NCI-H1930 (cell line): ENCODE results near the gene STMND1.
A peak's percentile ranks its signal among the peaks of the same experiment; 100 is the strongest.

ENCODE experiments used
- DNase-seq, 2 experiments: peaks; one replicate each; lab custom pipeline; 2025; lab: John Stamatoyannopoulos, UW

STMND1 gene

GRCh38 chr6:17098538-17098937, 3.3 kb upstream of the STMND1 start:
- DNase-seq, result no peak

- no peak for DNase-seq
Observed at GRCh38 chr6:17099401-17100059, 2.3 kb upstream of the STMND1 start.

- DNase-seq, result no peak
Observed at GRCh38 chr6:17100806-17101205, 1.0 kb upstream of the STMND1 start.

GRCh38 chr6:17102258-17102870, 514 bp downstream of the STMND1 start:
- DNase-seq, result no peak

DNA sequence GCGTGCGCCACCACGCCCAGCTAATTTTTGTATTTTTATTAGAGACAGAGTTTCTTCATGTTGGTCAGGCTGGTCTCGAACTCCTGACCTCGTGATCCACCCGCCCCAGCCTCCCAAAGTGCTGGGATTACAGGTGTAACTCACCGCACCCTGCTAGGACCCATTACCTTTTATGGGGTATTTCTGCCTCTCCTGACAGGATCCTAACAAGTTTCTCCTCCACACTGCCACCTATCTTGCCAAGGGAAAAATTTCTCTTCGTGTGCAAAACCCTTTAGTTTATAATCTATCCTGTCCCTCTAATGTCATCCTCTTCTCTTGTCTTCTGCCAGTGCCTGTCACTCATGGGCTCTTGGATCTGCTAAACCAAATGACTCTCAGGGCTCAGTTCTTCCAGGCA, 1.9 kb downstream of the STMND1 start:
- no peak for DNase-seq

GRCh38 chr6:17107863-17108262, 6.0 kb downstream of the STMND1 start:
- no peak for DNase-seq

DNA sequence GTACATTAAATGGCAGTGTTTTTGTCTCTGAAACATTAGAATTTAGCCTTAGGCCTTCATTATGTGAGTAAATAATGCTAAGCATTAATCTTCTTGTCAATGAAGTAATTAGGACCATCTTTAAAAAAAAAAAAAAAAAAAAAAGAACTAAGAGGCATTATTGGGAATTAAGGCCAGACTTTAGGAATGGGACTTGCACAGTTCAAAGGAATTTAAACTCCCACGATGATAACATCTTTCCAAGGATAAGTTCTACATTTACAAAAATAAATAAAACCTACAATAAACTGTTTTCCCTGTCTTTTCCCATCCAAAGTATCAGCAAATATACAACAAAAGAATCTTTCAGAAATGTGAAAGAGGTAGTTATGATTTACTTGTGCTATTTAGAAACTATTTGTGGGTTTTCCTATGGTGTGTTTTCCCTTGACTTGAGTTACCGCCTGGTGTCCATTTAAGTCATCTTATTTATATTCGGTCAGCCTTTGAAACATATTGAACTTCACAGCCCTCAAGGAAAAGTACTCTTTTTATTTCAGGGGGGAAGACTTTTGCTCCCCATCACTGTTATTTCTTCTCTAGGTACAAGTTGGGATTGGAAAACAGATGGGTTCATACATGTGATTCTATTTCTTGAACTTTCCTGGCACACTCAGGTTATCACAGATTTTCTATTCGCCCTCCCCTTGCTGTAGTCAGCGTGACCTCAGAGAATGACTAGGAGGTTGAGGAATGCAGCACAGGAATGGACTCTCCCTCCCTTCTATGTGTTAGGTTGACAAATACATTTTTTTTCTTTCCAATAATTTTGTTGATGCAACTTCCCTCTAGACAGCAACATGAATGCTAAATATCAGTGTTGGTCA, 13.6 kb downstream of the STMND1 start:
- DNase-seq, result no peak

DNA sequence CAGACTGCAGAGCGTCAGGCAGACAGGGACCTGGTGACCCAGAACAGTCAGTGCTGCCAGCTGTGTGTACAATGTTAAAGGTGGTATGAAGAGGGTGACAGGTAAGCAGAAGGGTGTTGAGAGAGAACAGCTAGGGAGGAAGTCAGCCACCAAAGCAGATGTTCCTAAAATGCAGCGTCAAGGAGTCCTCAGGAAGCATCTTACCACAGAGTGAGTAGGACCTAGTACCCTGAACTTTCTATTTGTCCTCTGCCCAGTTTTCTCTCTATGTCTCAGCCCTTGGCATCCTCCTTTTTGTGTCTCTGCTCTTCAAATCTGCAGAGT, 14.2 kb downstream of the STMND1 start:
- DNase-seq, result no peak

- DNase-seq, result peak in 1 of 2 experiments; percentile 15
Observed at GRCh38 chr6:17120019-17120418, 18.2 kb downstream of the STMND1 start.

- DNase-seq, result no peak
Observed at GRCh38 chr6:17125407-17125806, 23.6 kb downstream of the STMND1 start.

- DNase-seq, result no peak
Observed at GRCh38 chr6:17130786-17131185, 28.9 kb downstream of the STMND1 start.

DNA sequence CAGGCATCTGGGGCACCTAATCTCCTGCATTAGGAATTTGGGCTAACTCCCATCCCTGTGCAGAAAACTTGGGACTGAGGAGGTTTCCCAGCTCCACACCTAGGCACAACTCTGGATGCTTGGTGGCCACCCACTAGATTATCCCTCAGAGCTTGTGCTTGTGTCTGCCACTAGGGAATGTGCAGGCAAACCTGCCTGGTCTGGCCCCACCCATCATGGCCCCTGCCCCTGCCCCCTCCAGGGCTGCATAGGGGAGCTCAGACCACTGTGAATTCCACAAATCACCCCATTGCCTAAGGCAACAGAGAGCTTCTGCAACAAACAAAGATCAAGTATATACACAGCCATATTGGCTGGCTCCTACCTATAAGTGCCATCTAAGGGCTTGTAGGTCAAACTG, 31.1 kb downstream of the STMND1 start:
- DNase-seq, result no peak

- no peak for DNase-seq
Observed at GRCh38 chr6:17138033-17138432, 36.2 kb downstream of the STMND1 start.

DNA sequence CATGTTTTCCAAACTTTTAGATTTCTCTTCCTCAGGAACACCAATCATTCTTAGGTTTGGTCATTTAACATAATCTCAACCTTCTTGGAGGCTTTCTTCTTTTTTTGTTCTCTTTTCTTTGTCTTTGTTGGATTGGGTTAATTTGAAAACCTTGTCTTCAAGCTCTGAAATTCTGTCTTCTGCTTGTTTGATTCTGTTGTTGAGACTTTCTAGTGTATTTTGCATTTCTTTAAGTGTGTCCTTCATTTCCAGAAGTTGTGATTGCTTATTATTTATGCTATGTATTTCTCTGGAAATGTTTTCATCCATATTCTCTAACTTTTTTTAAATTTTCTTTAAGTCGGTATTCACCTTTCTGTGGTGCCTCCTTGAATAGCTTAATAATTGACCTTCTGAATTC, 42.2 kb downstream of the STMND1 start:
- no peak for DNase-seq

- DNase-seq, result no peak
Observed at GRCh38 chr6:17149571-17149970, 47.7 kb downstream of the STMND1 start.

- DNase-seq, result no peak
Observed at GRCh38 chr6:17150096-17150495, 48.2 kb downstream of the STMND1 start.

- no peak for DNase-seq
Observed at GRCh38 chr6:17151888-17152287, 50.0 kb downstream of the STMND1 start.

- no peak for DNase-seq
Observed at GRCh38 chr6:17152703-17153102, 50.9 kb downstream of the STMND1 start.

DNA sequence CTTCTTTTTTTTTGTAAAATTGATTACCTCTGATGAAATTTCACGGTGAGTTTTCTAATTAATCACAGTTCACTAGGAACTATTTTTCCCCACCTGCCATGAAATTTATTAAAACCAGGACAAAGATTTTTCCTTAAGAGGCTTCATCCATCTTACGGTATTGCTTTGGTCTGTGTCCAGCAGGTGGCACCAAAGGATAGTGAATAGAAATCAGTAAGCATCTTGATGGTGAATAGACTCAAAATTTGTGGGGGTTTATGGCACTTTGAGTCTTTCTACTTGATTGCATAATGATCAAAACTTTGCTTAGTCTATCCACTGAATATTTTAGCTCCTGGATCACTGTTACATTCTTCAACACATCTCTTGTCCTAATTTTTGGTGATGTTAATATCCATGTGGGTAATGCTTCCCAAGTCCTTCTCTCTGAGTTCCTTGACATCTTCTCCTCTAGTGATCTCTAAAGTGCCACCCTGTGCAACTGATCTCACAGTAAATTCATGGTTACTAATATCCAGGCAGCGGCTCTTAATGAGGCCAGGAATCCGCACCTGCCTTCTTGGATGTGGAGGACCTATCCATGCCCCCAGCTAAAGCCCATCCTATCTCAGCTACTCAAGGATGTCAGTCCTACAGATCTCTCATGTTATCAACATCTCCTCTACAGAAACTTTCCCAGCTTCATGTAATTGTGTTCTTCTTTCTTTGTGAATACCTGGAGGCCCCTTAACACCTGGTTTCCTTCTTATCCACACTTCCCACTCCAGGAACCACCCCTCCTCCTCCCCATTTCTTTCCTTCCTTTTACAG, 54.5 kb downstream of the STMND1 start:
- DNase-seq, result peak; percentile 11 to 70

- no peak for DNase-seq
Observed at GRCh38 chr6:17156966-17157365, 55.1 kb downstream of the STMND1 start.

- no peak for DNase-seq
Observed at GRCh38 chr6:17157617-17158016, 55.8 kb downstream of the STMND1 start.

DNA sequence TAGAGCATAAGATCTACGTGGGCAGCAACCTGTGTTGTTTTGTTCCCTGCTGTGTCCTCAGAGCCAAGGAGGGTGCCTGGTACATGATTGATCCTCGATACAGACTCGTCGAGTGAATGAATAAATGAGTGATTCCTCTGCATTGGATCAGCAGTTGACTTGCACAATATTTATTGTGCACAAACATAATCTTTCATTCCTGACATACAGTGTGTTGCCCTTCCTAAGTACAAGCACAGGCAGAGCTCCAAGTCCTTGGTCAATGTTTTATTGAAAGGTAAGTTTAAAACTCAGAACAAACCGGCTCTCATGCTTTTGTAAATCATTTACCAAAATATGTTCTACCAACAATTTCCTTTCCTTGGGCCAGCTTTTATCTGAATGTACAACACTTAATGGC, 57.4 kb downstream of the STMND1 start:
- no peak for DNase-seq
